Stimulated activated memory B cell treated with anti-CD40 and anti-IgM and Interleukin-4, amounts not matched to agents 10 μg/mL and 1 μg/mL and 100 μg/mL, for 72 hours (primary cell): ENCODE results near the gene PVRIG.
"Not testable (repeated sequence)": the region's sequence is repeated elsewhere in the genome, so short reads cannot be mapped to it uniquely, and the experiment has no call there.

Source experiments
- ATAC-seq: fragments of 150-1000 bp; cut with Tn5 transposase; 2 replicates; pipeline ENCODE4 v1.10.0; 2021
- H3K27ac Mint-ChIP-seq: one replicate; pipeline ENCODE4 v1.8.0; 2022; ENCODE audit warnings: mild to moderate bottlenecking, mixed read lengths
- H3K27me3 Mint-ChIP-seq: one replicate; pipeline ENCODE4 v1.8.0; 2022; ENCODE audit warnings: mixed read lengths
- H3K36me3 Mint-ChIP-seq: one replicate; pipeline ENCODE4 v1.8.0; 2022; ENCODE audit warnings: mixed read lengths
- H3K4me1 Mint-ChIP-seq: one replicate; pipeline ENCODE4 v1.8.0; 2022; ENCODE audit warnings: mixed read lengths
- H3K4me3 Mint-ChIP-seq: one replicate; pipeline ENCODE4 v1.8.0; 2022; ENCODE audit warnings: mild to moderate bottlenecking, moderate library complexity, mixed read lengths
- H3K9me3 Mint-ChIP-seq: one replicate; pipeline ENCODE4 v1.8.0; 2022; ENCODE audit warnings: mixed read lengths

PVRIG gene

DNA sequence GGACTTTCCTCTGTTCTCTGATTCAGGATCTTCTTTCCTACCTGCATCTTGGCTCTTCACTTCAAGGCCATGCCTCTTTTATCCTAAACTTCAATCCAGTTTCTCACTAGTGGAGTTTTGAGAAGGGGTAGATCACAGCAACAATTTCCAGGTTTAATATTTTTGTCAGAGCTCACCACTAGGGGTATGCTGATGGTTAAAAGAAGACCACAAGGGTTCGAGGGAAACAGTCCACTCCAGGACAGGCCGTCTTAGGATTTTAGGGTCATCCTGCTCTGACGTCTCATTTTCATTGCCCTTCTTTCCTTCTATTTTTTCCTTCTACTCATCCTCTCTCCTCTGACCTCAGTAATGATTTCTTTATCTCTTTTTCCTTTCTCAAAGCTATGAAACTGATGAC, 30.7 kb upstream of the PVRIG start:
- no peaks in the 10 kb centered on the region for H3K27me3 Mint-ChIP-seq
- no peak for ATAC-seq
- H3K27ac Mint-ChIP-seq: peak overlapping the region; percentile 86
- H3K4me3 Mint-ChIP-seq: no peak overlapping the region
- H3K9me3 Mint-ChIP-seq: no peaks in the 10 kb centered on the region
- H3K4me1 Mint-ChIP-seq: peaks cover 44% of the 10 kb centered on the region
- no peaks in the 10 kb centered on the region for H3K36me3 Mint-ChIP-seq

DNA sequence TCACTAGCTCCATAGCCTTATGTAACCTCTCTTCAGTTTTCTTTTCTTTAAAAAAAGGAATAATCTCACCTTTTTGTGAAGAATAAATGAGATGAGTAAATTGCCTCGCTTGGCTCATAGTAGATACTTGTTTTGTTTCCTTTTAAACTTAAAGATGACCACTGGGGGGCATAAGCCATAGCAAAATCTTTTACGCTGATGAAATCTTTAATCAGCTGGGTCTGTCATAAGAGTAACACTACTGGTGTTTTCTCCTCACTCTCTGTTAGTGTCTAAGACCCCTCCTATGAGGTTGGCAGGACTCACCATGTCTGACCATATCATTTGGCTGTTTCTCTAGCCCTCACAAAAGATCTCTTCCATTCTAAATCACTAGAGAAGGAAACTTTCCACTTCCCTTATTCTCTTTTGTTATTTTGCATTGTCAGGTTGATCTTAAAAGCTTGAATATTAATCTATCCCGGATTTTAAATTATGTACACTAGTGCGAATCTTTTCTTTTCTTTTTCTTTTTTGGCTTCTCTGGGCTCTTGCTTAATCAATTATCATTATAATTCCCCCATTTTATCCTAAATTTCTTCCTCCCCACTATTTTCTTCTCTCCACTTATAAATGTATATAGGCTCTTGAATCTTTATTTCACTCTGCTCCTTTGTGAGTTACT, 29.6 kb upstream of the PVRIG start:
- peak; percentile 68 for ATAC-seq
- H3K4me1 Mint-ChIP-seq: peaks cover 54% of the 10 kb centered on the region
- no peaks in the 10 kb centered on the region for H3K27me3 Mint-ChIP-seq
- no peaks in the 10 kb centered on the region for H3K9me3 Mint-ChIP-seq
- no peaks in the 10 kb centered on the region for H3K36me3 Mint-ChIP-seq
- no peak overlapping the region for H3K4me3 Mint-ChIP-seq
- peak overlapping the region; percentile 86 for H3K27ac Mint-ChIP-seq

DNA sequence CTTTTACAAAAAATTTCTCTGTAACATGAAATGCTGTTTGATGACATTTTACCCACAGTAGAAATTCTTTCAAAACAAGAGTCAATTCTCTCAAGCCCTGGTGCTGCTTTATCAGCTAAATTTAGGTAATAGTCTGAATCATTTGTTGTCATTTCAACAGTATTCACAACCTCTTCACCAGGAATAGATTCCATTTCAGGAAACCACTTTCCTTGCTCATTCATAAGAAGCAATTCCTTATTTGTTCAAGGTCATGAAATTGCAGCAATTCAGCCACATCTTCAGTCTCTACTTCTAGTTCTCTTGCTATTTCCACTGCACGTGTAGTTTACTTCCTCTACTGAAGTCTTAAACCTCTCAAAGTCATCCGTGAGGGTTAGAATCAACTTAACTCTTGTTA, 28.0 kb upstream of the PVRIG start:
- Mint-ChIP-seq H3K36me3 (no peaks in the 10 kb centered on the region), H3K4me3 (peak overlapping the region; percentile 23), H3K27ac (peak overlapping the region; percentile 86), H3K9me3 (no peaks in the 10 kb centered on the region), H3K27me3 (no peaks in the 10 kb centered on the region), H3K4me1 (peaks cover 67% of the 10 kb centered on the region)
- no peak for ATAC-seq

DNA sequence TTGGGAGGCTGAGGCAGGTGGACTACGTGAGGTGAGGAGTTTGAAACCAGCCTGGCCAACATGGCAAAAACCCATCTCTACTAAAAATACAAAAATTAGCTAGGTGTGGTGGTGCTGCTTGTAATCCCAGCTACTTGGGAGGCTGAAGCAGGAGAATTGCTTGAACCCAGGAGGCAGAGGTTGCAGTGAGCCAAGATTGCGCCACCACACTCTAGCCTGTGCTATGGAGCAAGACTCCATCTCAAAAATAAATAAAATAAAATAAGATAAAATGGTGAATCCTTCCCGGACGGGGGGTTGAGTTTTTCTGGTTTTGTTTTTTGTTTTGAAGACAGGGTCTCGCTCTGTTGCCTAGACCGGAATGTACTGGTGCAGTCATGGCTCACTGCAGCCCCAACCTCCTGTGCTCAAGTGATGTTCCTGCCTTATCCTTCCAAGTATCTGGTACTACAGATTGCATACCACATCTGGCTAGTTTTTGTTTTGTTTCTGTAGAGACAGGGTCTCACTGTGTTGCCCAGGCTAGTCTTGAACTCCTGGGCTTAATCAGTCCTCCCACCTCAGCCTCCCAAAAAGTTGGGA, 27.4 kb upstream of the PVRIG start:
- Mint-ChIP-seq H3K27ac (peak overlapping the region; percentile 86), H3K4me3 (peak overlapping the region; percentile 23), H3K4me1 (peaks cover 69% of the 10 kb centered on the region)
- H3K9me3 Mint-ChIP-seq, H3K36me3 Mint-ChIP-seq, H3K27me3 Mint-ChIP-seq: not testable (repeated sequence)
- ATAC-seq: peak; percentile 72

DNA sequence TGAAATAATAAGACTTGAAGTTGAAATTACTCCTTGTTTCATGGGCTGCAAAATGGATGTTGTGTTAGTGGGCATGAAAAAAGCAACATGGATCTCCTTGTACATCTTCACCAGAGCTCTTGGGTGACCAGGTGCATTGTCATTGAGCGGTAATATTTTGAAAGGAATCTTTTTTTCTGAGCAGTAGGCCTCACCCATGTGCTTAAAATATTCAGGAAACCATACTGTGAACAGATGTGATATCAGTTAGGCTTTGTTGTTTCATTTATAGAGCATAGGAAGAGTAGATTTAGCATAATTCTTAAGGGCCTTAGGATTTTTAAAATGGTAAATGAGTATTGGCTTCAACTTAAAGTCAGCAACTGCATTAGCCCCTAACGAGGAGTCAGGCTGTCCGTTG, 26.8 kb upstream of the PVRIG start:
- no peak for ATAC-seq
- Mint-ChIP-seq H3K4me1 (peaks cover 74% of the 10 kb centered on the region), H3K4me3 (no peak overlapping the region), H3K9me3 (no peaks in the 10 kb centered on the region), H3K27me3 (no peaks in the 10 kb centered on the region), H3K36me3 (no peaks in the 10 kb centered on the region), H3K27ac (peak overlapping the region; percentile 86)

DNA sequence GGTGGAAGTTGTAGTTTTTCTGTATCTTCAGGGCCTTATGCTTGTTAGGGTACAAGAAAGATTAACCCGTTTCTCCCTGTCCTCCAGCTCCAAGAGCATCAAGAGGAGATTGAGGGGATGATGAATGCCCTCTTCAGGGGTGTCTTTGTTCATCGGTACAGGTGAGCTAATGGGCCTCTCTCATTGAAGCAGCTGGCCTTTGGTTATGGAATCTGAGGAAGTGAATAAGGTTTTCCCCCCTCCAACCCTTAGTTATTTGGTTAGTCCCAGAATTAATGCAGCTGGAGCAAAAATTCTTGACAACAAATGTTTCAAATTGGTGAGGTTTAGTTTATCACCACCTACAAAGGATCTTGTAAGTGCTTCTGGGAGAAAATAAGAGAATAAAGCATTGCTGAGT, 24.5 kb upstream of the PVRIG start:
- Mint-ChIP-seq H3K27me3 (no peaks in the 10 kb centered on the region), H3K4me1 (peaks cover 82% of the 10 kb centered on the region), H3K36me3 (no peaks in the 10 kb centered on the region), H3K27ac (peak overlapping the region; percentile 77), H3K4me3 (no peak overlapping the region), H3K9me3 (no peaks in the 10 kb centered on the region)
- no peak for ATAC-seq

DNA sequence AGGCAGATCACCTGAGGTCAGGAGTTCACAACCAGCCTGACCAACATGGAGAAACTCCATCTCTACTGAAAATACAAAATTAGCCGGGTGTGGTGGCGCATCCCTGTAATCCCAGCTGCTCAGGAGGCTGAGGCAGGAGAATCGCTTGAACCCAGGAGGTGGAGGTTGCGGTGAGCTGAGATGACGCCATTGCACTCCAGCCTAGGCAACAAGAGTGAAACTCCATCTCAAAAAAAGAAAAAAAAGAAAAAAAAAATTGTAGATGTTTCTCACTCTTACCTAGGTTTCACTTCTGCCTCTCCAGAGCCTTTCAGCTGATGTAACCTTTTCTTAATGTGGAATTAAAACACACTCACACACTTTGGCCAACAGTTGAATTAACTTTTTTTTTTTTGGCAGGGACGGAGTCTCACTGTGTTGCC, 23.8 kb upstream of the PVRIG start:
- H3K4me3 Mint-ChIP-seq, H3K27me3 Mint-ChIP-seq, H3K9me3 Mint-ChIP-seq, H3K36me3 Mint-ChIP-seq: not testable (repeated sequence)
- Mint-ChIP-seq H3K27ac (peak overlapping the region; percentile 77), H3K4me1 (peaks cover 82% of the 10 kb centered on the region)
- ATAC-seq: peak; percentile 67

DNA sequence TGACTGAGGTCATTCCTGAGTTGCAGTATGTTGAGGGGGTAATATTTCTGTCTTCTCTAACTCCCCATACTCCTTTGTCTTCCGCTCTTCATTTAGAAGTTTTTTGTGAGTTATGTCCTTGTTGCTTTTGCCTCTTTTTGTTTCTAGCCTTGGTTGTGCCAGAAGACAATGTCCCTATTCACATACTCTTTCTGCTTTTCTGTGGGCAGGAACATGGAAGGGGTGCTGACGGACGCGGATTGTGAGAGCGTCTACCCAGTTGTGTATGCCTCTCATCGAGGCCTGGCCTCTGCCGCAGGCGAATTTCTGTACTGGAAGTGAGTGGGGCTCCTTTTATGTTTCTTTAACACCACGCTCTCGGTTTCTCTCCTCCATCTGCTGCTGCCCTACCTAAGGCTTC, 21.5 kb upstream of the PVRIG start:
- Mint-ChIP-seq H3K4me3 (no peak overlapping the region), H3K36me3 (no peaks in the 10 kb centered on the region)
- ATAC-seq: no peak

DNA sequence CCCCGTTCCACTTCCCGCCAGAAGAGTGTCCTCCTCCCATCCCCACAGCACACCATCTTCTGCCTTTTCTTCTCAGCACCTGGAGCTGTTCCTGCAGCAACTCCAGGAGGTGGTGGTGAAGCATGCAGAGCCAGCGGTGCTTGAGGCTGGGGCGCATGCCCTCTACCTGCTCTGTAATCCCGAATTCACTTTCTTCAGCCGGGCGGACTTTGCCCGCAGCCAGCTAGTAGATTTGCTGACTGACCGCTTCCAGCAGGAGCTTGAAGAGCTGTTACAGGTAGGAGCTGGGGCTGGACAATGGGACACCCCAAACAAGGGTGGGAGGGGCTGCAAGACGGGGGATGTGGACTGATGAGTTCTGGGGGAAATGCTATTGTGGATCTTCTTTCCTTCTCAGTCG, 19.1 kb upstream of the PVRIG start:
- Mint-ChIP-seq H3K9me3 (no peaks in the 10 kb centered on the region), H3K4me1 (peaks cover 71% of the 10 kb centered on the region), H3K36me3 (peaks cover 6% of the 10 kb centered on the region), H3K27ac (peak overlapping the region; percentile 82), H3K27me3 (no peaks in the 10 kb centered on the region), H3K4me3 (peak overlapping the region; percentile 79)
- no peak for ATAC-seq

More for the DNA sequence above, 21.5 kb upstream of the PVRIG start:
- H3K27ac Mint-ChIP-seq: peak overlapping the region; percentile 82
- H3K9me3 Mint-ChIP-seq: no peaks in the 10 kb centered on the region
- no peaks in the 10 kb centered on the region for H3K27me3 Mint-ChIP-seq
- H3K4me1 Mint-ChIP-seq: peaks cover 76% of the 10 kb centered on the region

DNA sequence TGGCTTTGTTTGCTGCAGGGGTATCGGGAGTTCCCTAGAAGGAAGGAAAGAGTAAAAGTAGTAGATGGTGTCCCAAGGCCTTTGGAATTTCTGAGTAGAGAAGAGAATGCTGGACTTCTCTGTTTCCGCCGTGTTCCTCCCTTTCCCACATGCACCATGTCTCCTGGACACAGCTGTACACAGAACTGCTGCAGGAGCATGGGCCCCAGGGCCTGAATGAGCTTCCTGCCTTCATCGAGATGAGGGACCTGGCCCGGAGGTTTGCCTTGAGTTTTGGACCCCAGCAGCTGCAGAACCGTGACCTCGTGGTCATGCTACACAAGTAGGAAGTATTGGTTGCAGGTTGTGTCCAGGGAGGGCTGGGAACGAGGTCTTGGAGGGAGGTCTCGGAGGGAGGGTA, 15.3 kb upstream of the PVRIG start:
- H3K9me3 Mint-ChIP-seq: no peaks in the 10 kb centered on the region

DNA sequence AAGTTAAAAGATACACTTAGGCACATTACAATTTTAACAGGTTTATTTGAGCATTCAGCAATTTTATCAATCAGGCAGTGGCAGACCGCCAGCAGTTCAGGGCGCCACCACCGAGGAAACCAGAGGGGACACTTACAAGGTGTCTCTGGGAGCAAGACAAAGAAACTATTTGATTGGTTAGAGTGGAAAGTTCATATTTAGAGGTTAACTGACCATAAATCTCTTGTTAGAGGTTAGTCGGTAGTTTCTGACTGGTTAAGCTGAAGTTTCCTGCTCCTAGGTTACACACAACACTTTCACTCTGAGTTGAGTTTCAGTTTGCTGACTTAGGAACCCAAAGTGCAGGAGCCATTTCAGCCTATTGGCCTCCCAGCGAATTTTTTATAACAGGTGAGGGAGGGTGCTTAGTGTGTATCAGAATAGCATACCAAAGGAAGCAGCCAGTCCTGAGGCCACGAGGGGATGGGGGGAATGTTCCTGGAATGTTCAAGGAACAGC, 10.8 kb upstream of the PVRIG start:
- Mint-ChIP-seq H3K36me3 (peaks cover 28% of the 10 kb centered on the region), H3K4me1 (peaks cover 61% of the 10 kb centered on the region), H3K9me3 (no peaks in the 10 kb centered on the region), H3K27me3 (no peaks in the 10 kb centered on the region), H3K4me3 (peak overlapping the region; percentile 63), H3K27ac (peak overlapping the region; percentile 85)
- peak; percentile 87 for ATAC-seq

More for the DNA sequence above, 15.3 kb upstream of the PVRIG start:
- no peak overlapping the region for H3K27ac Mint-ChIP-seq
- no peaks in the 10 kb centered on the region for H3K27me3 Mint-ChIP-seq
- H3K4me1 Mint-ChIP-seq: peaks cover 61% of the 10 kb centered on the region
- peaks cover 17% of the 10 kb centered on the region for H3K36me3 Mint-ChIP-seq
- no peak for ATAC-seq
- no peak overlapping the region for H3K4me3 Mint-ChIP-seq

DNA sequence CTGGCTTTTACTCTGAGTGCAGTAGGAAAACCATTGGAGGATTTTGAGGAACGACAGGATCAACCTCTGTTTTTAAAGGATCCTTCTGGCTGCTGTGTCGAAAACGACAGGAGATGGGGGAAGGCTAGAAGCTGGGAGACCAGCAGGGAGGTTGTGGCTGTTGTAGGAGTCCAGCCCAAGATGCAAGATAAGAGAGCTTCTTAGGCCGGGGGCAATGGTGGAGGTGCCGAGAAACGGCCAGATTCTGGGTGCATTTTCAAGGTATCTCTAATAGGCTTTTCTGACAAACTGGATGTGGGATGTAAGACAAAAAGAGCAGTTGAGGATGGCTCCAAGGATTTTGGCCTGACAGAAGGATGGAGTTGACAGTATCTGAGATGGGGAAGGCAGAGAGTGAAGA, 10.3 kb upstream of the PVRIG start:
- H3K27me3 Mint-ChIP-seq: no peaks in the 10 kb centered on the region
- H3K4me1 Mint-ChIP-seq: peaks cover 61% of the 10 kb centered on the region
- H3K36me3 Mint-ChIP-seq: peaks cover 23% of the 10 kb centered on the region
- H3K4me3 Mint-ChIP-seq: peak overlapping the region; percentile 63
- ATAC-seq: no peak
- no peaks in the 10 kb centered on the region for H3K9me3 Mint-ChIP-seq
- H3K27ac Mint-ChIP-seq: peak overlapping the region; percentile 85

DNA sequence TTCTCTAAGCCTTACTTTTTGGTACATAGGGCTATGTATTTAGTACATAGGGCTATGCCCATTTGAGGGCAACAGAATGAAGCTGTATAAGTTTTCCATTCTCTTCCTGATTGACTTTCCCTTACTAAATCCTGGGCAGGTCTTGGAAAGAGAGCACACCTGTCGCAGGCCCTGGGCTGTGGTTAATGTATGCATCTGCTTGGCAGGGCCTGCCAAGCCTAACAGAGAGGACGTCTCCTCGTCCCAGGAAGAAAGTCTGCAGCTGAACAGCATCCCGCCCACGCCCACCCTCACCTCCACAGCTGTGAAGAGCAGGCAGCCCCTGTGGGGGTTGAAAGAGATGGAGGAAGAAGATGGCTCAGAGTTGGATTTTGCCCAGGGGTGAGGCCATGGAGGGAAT, 8.9 kb upstream of the PVRIG start:
- Mint-ChIP-seq H3K4me1 (peaks cover 70% of the 10 kb centered on the region), H3K36me3 (peaks cover 22% of the 10 kb centered on the region), H3K4me3 (no peak overlapping the region), H3K27ac (peak overlapping the region; percentile 85), H3K9me3 (no peaks in the 10 kb centered on the region), H3K27me3 (no peaks in the 10 kb centered on the region)
- ATAC-seq: no peak

DNA sequence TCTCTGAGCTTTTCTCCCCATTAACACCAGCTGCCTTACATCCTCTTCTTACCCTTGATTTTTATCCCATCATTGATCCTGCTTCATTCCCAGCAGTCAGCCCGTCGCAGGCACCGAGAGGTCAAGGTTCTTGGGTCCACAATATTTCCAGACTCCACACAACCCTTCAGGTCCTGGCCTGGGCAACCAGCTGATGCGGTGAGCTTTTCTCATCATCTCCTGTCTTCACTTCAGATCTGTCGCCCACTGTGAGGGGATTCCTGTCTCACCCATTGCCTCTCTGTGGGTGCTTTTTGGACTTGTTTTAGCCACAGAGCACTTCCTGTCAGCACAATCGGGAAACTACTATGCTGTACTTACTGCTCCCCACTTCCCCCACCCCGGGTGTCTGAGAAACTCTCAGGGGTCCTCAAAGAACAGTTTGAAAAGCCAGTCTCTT, 8.4 kb upstream of the PVRIG start:
- Mint-ChIP-seq H3K4me1 (peaks cover 70% of the 10 kb centered on the region), H3K27me3 (no peaks in the 10 kb centered on the region), H3K4me3 (peak overlapping the region; percentile 76)

DNA sequence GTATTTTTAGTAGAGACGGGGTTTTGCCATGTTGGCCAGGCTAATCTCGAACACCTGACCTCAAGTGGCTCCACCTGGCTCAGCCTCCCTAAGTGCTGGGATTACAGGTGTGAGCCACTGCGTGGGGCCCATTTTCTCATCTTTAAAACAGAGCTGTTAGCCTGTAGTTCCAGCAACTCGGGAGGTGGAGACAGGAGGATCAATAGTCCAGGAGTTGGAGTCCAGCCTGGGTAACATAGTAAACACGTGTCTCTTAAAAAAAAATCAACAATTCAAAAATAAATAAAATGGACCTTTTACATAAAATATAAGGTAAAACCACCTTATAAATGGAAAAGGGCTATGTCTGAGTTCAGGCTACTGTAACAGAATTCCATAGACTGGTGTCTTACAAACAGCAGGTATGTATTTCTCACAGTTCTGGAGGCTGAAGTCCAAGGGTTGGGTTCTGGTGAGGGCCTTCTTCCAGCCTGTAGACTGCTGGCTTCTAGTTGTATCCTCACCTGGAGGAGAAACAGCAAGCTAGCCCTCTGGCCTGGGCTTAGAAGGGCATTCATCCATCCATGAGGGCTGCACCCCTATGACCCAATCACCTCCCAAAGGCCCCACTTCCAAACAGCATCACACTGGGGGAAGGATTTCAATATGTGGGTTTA, 7.0 kb upstream of the PVRIG start:
- Mint-ChIP-seq H3K4me3 (no peak overlapping the region), H3K9me3 (no peaks in the 10 kb centered on the region), H3K27me3 (no peaks in the 10 kb centered on the region), H3K27ac (peak overlapping the region; percentile 85), H3K36me3 (peaks cover 15% of the 10 kb centered on the region), H3K4me1 (peaks cover 73% of the 10 kb centered on the region)
- ATAC-seq: no peak

More for the DNA sequence above, 8.4 kb upstream of the PVRIG start:
- Mint-ChIP-seq H3K9me3 (no peaks in the 10 kb centered on the region), H3K27ac (peak overlapping the region; percentile 85), H3K36me3 (peaks cover 22% of the 10 kb centered on the region)
- peak; percentile 86 for ATAC-seq

DNA sequence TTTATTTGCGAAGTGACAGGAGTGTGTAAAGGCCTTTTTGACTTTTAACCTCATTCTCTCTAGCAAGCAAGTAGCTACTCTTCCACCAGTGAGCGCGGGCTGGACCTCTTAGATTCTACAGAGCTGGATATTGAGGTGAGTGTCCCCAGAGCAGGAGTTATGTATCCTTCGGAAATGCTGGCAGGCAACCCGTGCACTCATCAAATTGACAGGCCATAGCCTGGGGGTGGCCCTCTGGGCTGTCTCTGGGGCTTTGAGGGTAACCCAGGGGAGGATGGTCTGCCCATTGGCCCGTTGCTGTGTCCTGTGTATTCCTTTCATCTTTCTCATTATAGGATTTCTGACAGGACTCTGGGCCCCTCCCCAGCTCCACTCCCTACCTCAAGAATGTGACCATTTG, 6.1 kb upstream of the PVRIG start:
- no peak overlapping the region for H3K4me3 Mint-ChIP-seq
- H3K27ac Mint-ChIP-seq: peak overlapping the region; percentile 22
- ATAC-seq: no peak
- peaks cover 69% of the 10 kb centered on the region for H3K4me1 Mint-ChIP-seq
- H3K27me3 Mint-ChIP-seq: no peaks in the 10 kb centered on the region
- peaks cover 15% of the 10 kb centered on the region for H3K36me3 Mint-ChIP-seq
- no peaks in the 10 kb centered on the region for H3K9me3 Mint-ChIP-seq
